Activated T-helper 2 cell treated with anti-CD3 and anti-CD28 coated beads, Interferon-gamma antibody, Interleukin-2, Interleukin-4, amounts not matched to agents 10 μg/mL and 5 μg/mL and 100 μg/mL, durations not matched to agents 14 hours and 24 hours and 36 hours (primary cell): ENCODE results near the gene TXNDC5. TPM values are rescaled to one million over a fixed set of nuclear protein-coding genes. Genes with fewer than 3 reads are reported as not detected.

Experiments used
- DNase-seq: peaks from one replicate; pipeline ENCODE4 v3.0.0; 2021; ENCODE audit warnings: low spot score
- H3K27ac Mint-ChIP-seq: one replicate; pipeline ENCODE4 v1.8.0; 2021; ENCODE audit warnings: mixed read lengths
- H3K27me3 Mint-ChIP-seq: one replicate; pipeline ENCODE4 v1.8.0; 2021; ENCODE audit warnings: low read depth, mixed read lengths
- H3K36me3 Mint-ChIP-seq: one replicate; pipeline ENCODE4 v1.8.0; 2021; ENCODE audit warnings: low read depth, mixed read lengths
- H3K4me1 Mint-ChIP-seq: one replicate; pipeline ENCODE4 v1.8.0; 2021; ENCODE audit warnings: low read depth, mixed read lengths
- H3K4me3 Mint-ChIP-seq: one replicate; pipeline ENCODE4 v1.8.0; 2021; ENCODE audit warnings: low read depth, mild to moderate bottlenecking, moderate library complexity, mixed read lengths
- H3K9me3 Mint-ChIP-seq: one replicate; pipeline ENCODE4 v1.8.0; 2021; ENCODE audit warnings: mixed read lengths
- intact Hi-C: fragments of 100-400 bp; cut with micrococcal nuclease; formaldehyde crosslinking; loops from one replicate; pipeline ENCODE4 v1.15.1; 2023
- total RNA-seq: library from RNA; stranded (reverse); gene quantifications from 2 replicates; pipeline ENCODE4 v1.2.3, GENCODE V29; 2022

TXNDC5 gene
- total RNA-seq, 1 donor from 2014 or later = 113 TPM

- no peak for DNase-seq
- no peak overlapping the region for H3K4me3 Mint-ChIP-seq
- H3K4me1 Mint-ChIP-seq = peaks cover 12% of the 10 kb centered on the region
- peaks cover 3% of the 10 kb centered on the region for H3K27me3 Mint-ChIP-seq
- H3K27ac Mint-ChIP-seq = peak overlapping the region; percentile 19
- no peaks in the 10 kb centered on the region for H3K9me3 Mint-ChIP-seq
- H3K36me3 Mint-ChIP-seq = peaks cover 9% of the 10 kb centered on the region
- intact Hi-C loops = loop anchor here (2.0 to 10.0 kb wide), 4 partner anchors 96 to 523 kb away; partner anchors contain the start of genes BLOC1S5 and SLC35B3
Measured at GRCh38 chr6:7911345-7911725, 747 bp upstream of the TXNDC5 start.

DNA sequence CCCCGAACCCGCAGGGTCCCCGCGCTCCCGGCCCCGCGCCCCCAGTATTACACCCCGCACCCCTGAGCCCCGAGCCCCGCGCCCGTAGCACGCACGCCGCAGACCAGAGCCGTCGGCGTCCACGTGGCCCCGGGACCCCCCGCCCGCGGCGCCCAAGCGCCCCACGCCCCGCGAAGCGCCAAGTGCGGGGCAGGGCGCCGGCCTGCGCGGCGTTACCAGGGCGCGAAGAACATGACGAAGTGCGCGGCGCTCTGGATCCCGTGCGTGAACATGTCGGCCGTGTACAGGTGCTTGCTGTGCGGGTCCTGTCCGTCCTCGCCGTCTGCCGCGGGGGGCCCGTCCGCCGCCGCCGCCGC is 312 bp downstream of the TXNDC5 start:
- H3K36me3 Mint-ChIP-seq = peaks cover 10% of the 10 kb centered on the region
- no peak for DNase-seq
- intact Hi-C loops = loop anchor here (1.0 to 10.0 kb wide), 5 partner anchors 97 to 525 kb away; partner anchors contain the start of genes BLOC1S5, EEF1E1 and SLC35B3
- H3K27me3 Mint-ChIP-seq = no peaks in the 10 kb centered on the region
- H3K4me1 Mint-ChIP-seq = peaks cover 12% of the 10 kb centered on the region
- no peak overlapping the region for H3K27ac Mint-ChIP-seq
- H3K9me3 Mint-ChIP-seq = no peaks in the 10 kb centered on the region
- H3K4me3 Mint-ChIP-seq = no peak overlapping the region

- peak; percentile 32 for DNase-seq
- Mint-ChIP-seq H3K9me3 (no peaks in the 10 kb centered on the region), H3K4me1 (peaks cover 12% of the 10 kb centered on the region), H3K4me3 (peak overlapping the region; percentile 90), H3K27ac (peak overlapping the region; percentile 75), H3K36me3 (peaks cover 16% of the 10 kb centered on the region), H3K27me3 (no peaks in the 10 kb centered on the region)
- intact Hi-C loops = loop anchor here (1.0 to 10.0 kb wide), 5 partner anchors 98 to 525 kb away; partner anchors contain the start of genes BLOC1S5, EEF1E1 and SLC35B3
Measured at GRCh38 chr6:7909323-7910276, 988 bp downstream of the TXNDC5 start.

GRCh38 chr6:7907159-7907558 is 3.4 kb downstream of the TXNDC5 start:
- peaks cover 36% of the 10 kb centered on the region for H3K36me3 Mint-ChIP-seq
- peaks cover 12% of the 10 kb centered on the region for H3K4me1 Mint-ChIP-seq
- intact Hi-C loops = no loop called here
- H3K27me3 Mint-ChIP-seq = no peaks in the 10 kb centered on the region
- no peak overlapping the region for H3K27ac Mint-ChIP-seq
- DNase-seq = no peak
- H3K4me3 Mint-ChIP-seq = no peak overlapping the region
- no peaks in the 10 kb centered on the region for H3K9me3 Mint-ChIP-seq

GRCh38 chr6:7906741-7907140 is 3.8 kb downstream of the TXNDC5 start:
- no peak overlapping the region for H3K27ac Mint-ChIP-seq
- no peak overlapping the region for H3K4me3 Mint-ChIP-seq
- no peaks in the 10 kb centered on the region for H3K27me3 Mint-ChIP-seq
- intact Hi-C loops = no loop called here
- peaks cover 40% of the 10 kb centered on the region for H3K36me3 Mint-ChIP-seq
- H3K9me3 Mint-ChIP-seq = no peaks in the 10 kb centered on the region
- no peak for DNase-seq
- peaks cover 12% of the 10 kb centered on the region for H3K4me1 Mint-ChIP-seq

DNA sequence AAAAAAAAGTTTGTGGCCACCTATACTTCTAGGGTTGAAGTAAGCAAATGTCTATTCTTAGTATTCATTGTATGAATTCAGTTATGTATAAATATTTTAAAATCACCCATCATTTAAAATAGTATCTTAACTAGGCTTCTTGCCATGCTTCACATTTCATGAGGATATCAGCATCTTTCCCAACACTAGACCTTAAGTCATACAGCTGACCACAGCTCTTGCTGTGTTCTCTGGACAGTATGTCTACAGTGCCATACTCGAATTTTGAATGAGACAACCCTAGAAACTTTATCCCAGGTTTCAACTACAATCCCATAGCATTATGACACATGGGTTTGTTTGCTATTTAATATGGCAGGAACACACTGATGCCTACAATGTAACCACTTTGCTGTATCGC is 5.2 kb downstream of the TXNDC5 start:
- H3K27me3 Mint-ChIP-seq = no peaks in the 10 kb centered on the region
- no peak overlapping the region for H3K4me3 Mint-ChIP-seq
- no peak for DNase-seq
- H3K4me1 Mint-ChIP-seq = peaks cover 10% of the 10 kb centered on the region
- H3K9me3 Mint-ChIP-seq = no peaks in the 10 kb centered on the region
- intact Hi-C loops = no loop called here
- peaks cover 52% of the 10 kb centered on the region for H3K36me3 Mint-ChIP-seq
- H3K27ac Mint-ChIP-seq = no peak overlapping the region

DNA sequence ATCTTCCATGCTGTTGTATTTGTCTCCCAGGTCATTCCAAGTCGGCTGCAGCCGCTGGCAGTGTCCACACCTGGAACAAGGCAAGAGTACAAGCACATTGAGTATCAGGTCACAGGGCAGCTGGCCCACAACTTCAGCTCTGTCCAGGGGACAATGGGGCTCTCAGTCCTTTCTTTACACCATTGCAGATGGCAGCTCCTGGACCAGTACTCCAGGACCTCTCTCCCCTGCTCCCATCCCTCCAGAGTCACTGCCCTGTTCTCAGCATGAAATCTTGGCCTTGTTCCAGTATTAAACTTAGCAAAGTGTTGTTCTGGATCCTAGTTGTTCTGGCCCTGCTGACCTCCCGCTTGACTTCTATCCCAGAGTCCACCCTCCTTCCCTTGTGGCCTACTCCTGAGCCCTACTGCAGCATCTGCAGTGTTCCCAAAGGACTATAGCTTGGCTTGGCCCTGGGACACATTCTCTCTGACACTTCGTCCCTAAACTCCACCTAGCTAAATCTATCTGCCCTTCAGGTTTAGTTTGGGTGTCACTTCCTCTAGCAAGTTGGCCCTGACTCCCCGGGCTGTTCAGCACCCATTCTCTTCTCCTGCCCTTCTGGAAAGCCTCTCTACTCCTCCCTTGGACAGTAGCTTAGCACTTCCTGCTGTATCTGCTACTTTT is 5.8 kb downstream of the TXNDC5 start:
- no peak for DNase-seq
- H3K27me3 Mint-ChIP-seq = no peaks in the 10 kb centered on the region

DNA sequence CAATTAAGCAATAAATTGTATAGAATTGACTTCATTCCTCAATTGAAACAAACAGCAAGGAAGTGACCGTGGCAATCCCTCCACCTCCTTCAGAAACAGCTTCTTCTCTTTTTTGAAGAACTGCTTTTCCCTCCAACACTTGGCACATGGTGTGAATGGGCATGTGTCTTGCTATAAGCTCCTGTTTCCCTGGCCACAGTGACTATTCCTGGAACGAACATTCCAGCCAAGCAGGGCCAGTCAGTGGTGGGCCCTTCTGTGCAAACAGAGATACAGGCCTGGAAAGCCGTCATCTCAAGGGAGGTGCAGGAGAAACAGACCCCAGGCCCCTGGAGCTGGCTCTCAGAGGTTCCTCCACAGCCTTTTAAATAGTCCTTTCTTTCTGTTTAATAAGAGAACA is 6.9 kb downstream of the TXNDC5 start:
- intact Hi-C loops = no loop called here
- Mint-ChIP-seq H3K36me3 (peaks cover 61% of the 10 kb centered on the region), H3K27me3 (no peaks in the 10 kb centered on the region), H3K4me1 (peaks cover 3% of the 10 kb centered on the region), H3K9me3 (no peaks in the 10 kb centered on the region), H3K27ac (no peak overlapping the region), H3K4me3 (no peak overlapping the region)
- DNase-seq = no peak

More for the DNA sequence above, 5.8 kb downstream of the TXNDC5 start:
- H3K36me3 Mint-ChIP-seq = peaks cover 59% of the 10 kb centered on the region
- H3K4me3 Mint-ChIP-seq = no peak overlapping the region
- H3K27ac Mint-ChIP-seq = no peak overlapping the region
- H3K9me3 Mint-ChIP-seq = no peaks in the 10 kb centered on the region
- intact Hi-C loops = no loop called here
- peaks cover 10% of the 10 kb centered on the region for H3K4me1 Mint-ChIP-seq

- intact Hi-C loops = no loop called here
- no peak for DNase-seq
- H3K36me3 Mint-ChIP-seq = peaks cover 69% of the 10 kb centered on the region
- peaks cover 5% of the 10 kb centered on the region for H3K4me1 Mint-ChIP-seq
- H3K27me3 Mint-ChIP-seq = no peaks in the 10 kb centered on the region
- no peak overlapping the region for H3K4me3 Mint-ChIP-seq
- no peak overlapping the region for H3K27ac Mint-ChIP-seq
- H3K9me3 Mint-ChIP-seq = no peaks in the 10 kb centered on the region
Measured at GRCh38 chr6:7902867-7903266, 7.7 kb downstream of the TXNDC5 start.

DNA sequence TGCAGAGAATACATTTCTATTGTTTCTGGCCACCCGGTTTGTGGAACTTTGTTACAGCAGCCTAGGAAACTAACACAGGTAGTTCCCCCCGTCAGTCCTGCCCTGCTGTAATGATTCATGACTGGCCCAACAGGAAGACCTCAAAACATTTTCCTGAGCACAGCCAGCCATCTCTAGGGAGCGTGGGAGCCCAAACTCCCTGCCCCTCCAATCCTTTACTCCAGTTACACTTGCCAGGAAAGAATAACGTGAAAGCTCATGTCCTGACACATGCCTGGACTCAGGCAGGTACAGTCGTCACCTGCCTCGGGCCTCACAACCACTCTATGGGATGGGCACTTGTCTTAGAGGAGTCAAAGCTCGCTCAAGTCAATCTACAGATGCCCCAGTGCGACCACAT is 8.4 kb downstream of the TXNDC5 start:
- peaks cover 1% of the 10 kb centered on the region for H3K4me1 Mint-ChIP-seq
- DNase-seq = no peak
- H3K9me3 Mint-ChIP-seq = no peaks in the 10 kb centered on the region
- no peaks in the 10 kb centered on the region for H3K27me3 Mint-ChIP-seq
- H3K36me3 Mint-ChIP-seq = peaks cover 73% of the 10 kb centered on the region
- intact Hi-C loops = no loop called here
- no peak overlapping the region for H3K4me3 Mint-ChIP-seq
- H3K27ac Mint-ChIP-seq = no peak overlapping the region

DNA sequence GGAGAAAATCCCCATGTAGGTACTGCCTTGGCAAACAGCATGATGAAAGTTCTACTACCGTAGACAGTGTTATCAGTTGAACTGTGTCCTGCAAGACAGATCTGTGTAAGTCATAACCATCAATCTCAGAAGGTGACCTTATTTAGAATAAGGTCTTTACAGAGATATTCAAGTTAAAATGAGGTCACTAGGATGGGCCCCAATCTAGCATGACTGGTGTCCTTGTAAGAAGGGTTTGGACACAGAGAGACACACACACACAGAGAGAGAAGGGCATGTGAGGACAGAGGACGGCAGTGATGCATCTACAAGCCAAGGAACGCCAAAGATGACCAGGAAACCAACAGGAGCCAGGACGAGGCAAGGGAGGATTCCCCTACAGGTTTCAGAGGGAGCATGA is 8.8 kb downstream of the TXNDC5 start:
- Mint-ChIP-seq H3K27me3 (no peaks in the 10 kb centered on the region), H3K4me1 (peaks cover 1% of the 10 kb centered on the region), H3K27ac (no peak overlapping the region), H3K36me3 (peaks cover 75% of the 10 kb centered on the region), H3K9me3 (no peaks in the 10 kb centered on the region), H3K4me3 (no peak overlapping the region)
- no peak for DNase-seq
- intact Hi-C loops = no loop called here

GRCh38 chr6:7901056-7901455 is 9.5 kb downstream of the TXNDC5 start:
- peaks cover 1% of the 10 kb centered on the region for H3K4me1 Mint-ChIP-seq
- no peak overlapping the region for H3K27ac Mint-ChIP-seq
- no peak for DNase-seq
- intact Hi-C loops = no loop called here
- H3K9me3 Mint-ChIP-seq = no peaks in the 10 kb centered on the region
- no peak overlapping the region for H3K4me3 Mint-ChIP-seq
- H3K36me3 Mint-ChIP-seq = peaks cover 80% of the 10 kb centered on the region
- no peaks in the 10 kb centered on the region for H3K27me3 Mint-ChIP-seq

DNA sequence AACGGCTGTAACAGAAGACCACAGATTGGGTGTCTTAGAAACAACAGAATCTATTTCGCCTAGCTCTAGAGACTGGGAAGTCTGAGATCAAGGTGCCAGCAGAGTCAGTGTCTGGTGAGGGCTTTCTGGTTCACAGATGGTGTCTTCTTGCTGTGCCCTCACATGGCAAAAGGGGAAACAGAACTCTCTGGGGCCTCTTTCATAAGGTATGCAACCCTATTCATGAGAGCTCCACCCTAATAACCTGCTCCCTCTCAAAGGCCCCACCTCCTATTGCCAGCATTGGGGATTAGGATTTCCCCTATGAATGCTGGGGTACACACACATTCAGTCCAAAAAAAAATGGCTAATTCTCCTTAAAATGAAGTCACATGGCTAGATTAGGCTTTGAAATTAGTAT is 10.0 kb downstream of the TXNDC5 start:
- Mint-ChIP-seq H3K36me3 (peaks cover 84% of the 10 kb centered on the region), H3K9me3 (no peaks in the 10 kb centered on the region), H3K4me1 (peaks cover 1% of the 10 kb centered on the region), H3K27ac (no peak overlapping the region), H3K27me3 (no peaks in the 10 kb centered on the region), H3K4me3 (no peak overlapping the region)
- no peak for DNase-seq
- intact Hi-C loops = no loop called here
